LoVo (cell line): ENCODE measurements around the gene ACBD4.
A peak's percentile ranks its signal among the peaks of the same experiment; 100 is the strongest.
"Not testable (repeated sequence)": the region's sequence is repeated elsewhere in the genome, so short reads cannot be mapped to it uniquely, and the experiment has no call there.

Experiments used
- DNase-seq: peaks from one replicate; pipeline ENCODE4 v3.0.0-alpha.2; 2016; ENCODE audit warnings: low spot score

ACBD4 gene

DNA sequence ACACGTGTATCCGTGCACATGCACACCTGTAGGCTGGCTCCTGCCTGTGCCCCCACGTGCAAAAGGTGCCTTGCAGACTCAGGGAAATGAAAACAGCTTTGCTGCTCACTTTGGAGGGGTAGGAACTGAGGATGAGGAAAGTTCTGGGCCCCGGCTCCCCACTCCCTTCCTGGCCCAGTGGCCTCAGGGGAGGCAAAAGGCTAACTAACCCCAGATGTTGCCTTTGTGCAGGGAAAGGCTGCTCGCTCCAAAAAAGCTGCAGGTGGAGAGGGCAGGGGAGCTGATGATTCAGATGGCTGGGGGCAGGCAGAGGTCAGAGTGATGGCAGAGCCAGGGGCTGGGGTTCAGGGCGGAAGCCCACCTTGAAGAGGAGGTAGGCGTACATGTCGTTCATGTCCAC is 15.5 kb upstream of the ACBD4 start:
- DNase-seq, result no peak

DNA sequence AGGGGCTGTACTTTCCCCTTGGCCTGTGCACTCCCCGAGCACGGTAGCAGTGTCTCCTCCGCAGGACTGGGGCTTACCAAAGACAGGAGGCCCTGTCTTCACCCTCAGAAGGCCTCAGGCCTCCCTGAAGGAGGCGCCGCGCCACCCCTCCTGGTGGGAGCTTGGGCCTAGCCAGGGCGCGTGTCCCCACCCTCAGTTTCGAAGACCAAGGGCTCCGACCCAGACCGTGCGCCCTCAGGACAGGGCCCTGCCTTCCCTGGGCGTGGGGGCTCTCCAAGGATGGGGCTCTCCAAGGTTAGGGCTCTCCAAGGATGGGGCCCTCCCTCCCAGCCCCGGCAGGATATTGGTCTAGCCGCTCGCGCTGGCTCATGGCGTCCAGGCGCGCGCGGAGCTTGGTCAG is 14.9 kb upstream of the ACBD4 start:
- DNase-seq, result no peak

DNA sequence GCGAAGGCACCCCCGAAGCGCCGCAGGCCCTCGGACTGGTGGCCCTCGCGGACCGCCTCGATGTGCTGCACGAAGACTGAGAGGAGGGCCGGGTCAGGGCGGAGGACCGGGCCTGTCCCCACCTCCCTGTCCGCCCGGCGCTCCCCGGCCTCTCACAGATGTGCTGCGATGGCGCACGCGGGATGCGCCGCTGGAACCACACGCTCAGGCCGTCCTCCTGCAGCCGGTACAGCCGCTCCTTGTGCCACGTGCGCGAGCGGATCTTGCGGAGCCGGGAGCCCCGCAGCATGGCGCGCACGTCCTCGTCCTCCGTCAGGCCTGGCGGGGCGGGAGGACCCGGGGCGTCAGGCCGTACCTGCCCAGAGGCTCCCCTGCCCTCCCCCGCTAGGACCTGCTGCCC is 14.4 kb upstream of the ACBD4 start:
- DNase-seq, result no peak

DNA sequence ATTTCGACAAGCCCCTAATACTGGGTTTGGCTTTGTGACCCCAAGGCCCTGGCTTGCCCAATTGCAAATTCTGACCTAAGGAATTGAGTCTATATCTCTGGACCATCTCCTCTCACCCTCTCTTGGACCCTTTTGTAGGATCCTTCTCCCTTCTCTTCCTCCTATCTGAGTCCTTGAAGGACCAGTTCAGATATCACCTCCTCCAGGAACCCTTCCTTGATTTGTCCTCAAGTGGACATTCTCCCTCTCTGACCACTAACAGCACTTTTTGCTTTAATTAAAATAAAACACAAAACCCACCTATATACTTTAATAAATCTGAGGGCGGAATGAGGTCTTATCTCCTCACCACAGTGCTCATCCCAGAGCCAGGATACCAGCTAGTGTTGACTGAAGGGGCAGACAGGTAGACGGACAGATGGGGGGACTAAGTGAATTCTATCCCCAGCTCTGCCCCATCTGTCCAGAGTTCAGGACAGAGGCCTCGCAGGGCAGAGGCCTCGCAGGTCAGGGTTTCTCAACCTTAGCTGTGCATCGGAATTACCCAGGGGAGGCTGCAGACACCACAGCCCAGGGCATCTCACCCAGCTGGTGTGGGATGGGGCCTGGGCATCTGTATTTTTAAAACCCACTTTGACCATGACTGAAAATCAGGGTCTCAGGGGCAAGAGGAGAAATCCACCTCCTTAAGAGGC is 12.3 kb upstream of the ACBD4 start:
- no peak for DNase-seq

DNA sequence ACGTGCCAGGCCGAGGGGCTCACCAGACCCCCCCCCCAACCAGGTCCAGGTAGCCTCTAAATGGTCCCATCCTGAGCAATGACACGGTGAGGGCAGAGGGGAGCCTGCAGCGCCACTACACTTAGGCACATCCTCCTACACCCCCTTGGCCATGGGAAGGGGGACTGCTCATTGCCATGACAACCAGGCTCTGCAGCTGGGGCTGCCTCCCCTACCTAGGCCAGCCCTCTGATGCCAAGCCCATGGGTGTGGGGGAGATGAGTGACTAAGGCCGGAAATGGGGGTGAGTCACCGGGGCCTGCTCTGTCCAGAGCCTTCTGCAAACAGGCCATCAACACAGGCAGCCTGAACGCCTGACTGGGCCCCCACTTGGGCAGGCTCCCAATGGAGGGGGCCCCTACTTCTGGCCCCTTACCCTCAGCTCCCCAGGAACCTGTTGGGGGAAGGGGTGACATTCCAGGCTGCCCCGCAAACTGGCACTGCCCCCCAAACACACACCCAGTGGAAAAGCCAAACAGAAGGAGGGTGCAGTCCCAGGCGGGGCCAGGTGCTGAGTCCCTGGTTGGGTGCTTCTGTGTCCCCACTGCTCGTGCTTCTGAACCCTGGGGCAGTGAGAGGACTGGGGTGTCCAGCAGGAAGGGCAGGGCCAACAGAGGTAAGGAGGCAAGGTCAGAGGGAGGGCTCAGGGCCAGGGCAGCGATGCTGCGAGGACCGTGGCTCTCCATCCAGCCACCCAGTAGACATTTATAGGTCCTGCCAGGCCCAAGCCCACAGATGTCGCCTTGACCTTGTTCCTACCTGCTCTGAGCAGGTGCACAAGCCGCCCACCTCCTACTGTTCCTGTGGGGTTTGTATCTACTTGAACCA is 11.3 kb upstream of the ACBD4 start:
- peak; percentile 87 for DNase-seq

DNA sequence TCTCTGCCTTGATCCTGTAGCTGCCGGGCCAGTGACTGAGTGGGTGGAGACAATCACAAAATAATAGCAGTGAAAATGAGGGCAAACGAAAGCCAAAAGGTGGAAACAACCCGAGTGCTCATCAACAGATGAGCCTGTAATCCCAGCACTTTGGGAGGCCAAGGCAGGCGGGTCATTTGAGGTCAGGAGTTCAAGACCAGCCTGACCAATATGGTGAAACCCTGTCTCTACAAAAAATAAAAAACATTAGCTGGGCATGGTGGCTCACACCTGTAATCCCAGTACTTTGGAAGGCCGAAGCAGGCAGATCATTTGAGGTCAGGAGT is 10.7 kb upstream of the ACBD4 start:
- not testable (repeated sequence) for DNase-seq

DNA sequence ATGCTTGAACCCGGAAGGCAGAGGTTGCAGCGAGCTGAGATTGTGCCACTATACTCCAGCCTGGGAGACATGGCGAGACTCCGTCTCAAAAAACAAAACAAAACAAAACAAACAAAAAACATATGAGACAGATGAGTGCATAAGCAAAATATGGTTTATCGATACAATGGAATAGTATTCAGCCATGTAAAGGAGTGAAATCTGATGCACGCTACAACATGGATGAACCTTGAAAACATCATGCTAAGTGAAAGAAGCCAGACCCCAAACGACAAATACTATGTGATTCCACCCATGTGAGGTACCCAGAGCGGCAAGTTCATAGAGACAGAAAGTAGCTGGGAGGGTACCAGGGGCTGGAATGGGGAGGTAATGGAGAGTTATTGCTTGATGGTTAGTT is 10.0 kb upstream of the ACBD4 start:
- no peak for DNase-seq

DNA sequence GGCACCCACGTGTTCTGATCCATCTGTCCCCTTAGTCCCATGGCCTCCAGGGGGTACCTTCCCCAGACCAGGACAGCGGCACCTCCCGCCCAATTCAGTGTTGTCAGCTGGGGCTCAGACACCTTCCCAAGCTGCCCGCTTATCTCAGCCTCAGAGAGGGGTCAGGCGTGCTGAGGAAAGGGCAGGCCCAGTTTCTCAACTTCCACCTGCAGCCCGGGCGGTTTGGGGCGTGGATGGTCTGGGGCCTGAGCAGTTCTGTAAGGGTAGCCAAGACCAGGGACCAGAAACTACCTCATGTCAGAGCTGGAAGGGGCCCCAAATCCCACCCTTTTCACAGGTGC is 8.3 kb upstream of the ACBD4 start:
- no peak for DNase-seq

DNA sequence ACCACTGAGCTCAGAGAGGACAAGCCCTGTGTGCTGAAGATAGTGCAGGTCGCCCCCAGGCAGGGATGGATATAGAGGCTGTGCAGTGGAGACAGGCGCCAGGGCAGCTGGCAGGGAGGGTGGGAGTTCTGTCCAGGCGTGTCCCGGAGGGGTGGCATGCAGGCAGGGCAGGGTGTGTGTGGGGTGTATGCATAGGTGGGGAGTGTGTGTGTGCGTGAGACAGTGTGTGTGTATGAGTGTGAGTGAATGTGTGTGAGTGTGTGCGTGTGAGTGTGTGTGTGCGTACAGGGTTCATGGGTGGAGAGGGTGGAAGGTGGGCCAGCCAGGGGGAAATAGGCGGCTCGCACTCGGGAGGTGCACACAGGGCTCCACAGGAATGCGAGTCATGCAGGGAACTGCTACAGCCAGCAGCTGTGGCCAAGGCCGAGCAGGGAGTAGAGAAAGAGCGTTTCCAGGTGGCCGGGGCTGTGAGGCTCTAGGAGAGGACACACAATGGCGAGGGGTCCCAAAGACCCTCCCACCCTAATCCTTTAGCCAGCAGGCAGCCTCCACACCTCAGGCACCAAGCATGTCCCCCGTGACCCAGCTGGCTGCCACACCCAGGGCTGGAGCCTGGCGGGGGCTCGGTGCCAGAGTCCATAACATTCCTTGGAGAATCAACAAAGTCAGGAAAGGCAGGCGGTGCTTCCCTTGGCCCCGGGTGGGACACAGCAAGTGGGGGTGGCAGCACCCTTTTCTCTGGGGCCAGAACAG is 7.8 kb upstream of the ACBD4 start:
- DNase-seq, result peak; percentile 88

DNA sequence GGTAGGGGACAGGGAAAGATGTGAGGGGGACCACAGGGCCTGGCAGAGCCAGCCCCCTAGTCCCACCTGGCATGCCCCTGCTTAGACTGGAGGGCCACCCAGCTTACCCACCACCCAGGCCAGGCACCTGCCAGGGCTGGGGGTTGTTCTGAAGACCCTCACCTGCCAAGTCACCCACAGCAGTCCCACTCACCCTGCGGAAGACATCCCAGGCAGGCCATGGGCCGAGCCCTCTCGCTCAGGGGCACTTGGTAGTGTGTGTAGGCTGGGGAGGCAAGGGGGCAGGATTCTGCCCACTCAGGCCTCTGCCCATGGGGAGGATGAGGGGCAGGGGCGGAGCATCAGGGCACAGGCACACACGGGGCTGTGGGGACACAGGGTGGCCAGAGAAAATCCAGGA is 7.2 kb upstream of the ACBD4 start:
- DNase-seq, result no peak

DNA sequence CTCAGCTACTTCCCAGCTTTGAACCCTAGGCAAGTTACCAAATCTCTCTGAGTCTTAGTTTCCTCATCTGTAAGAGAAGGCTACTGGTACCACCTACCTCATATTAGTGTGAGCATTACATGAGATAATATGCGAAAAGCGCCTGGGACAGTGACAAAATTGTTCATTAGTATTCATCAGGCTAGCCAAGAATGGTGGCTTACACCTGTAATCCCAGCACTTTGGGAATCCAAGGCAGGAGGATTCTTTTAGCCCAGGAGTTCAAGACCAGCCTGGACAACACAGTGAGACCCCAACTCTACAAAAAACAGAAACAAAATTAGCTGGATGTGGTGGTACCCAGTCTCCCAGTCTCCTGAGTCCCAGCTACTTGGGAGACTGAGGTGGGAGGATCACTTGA is 6.5 kb upstream of the ACBD4 start:
- no peak for DNase-seq

DNA sequence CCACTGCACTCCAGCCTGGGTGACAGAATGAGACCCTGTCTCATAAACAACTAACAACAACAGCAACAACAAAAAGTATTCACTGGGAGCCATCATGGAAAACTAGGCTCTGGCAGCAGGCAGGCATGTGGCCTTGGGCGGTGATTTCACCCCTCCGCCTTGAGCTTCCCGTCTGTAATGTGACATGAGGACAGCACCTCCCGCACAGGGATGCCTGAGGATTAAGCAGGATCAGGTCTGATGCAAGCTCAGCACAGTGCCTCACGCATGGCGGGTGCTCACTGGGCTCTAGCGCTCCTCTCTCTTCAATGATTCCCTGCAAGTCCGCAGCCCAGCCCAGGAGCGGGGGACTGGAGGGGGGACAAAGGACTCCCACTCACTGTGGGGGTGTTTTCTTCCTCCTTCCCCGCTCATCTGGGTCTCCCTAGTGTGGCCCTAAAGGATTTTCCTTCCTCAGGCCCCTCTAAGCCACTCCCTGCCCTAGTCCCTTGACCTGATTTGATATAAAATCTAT is 6.0 kb upstream of the ACBD4 start:
- peak; percentile 54 for DNase-seq

DNA sequence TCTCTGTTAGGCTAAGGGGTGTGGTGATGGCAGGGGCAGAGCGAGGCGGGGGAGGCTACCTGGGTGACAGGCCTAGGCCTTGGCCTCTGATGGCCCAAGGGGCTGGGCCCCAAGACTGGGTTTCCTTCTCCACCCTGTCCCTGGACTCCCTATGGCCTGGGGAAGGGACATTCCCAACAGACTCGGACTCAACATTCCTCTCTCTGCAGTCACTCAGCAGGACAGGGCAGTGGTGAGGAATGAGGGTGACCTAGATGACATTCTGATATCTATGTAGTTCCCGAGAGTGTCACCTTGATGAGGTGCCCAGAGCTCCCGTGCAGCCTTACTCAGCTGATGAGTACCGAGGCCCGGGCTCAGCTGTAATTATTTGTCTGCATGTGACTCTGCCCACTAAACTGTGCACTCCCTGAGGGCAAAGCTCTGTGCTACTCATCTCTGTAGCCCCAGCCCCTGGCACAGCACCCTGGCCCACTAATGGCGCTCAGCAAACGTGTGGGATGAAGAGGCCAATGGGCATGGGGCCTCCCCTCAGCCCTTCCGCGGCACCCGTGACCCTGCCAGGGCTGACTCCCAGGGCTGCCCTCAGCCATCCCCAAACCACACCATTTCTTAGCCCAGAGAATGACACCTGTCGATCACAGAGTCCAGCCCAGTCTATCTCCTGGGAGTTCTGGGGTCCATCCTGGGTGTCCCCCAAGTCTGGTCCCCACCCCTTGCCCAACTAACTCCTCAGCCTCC is 5.4 kb upstream of the ACBD4 start:
- peak; percentile 70 for DNase-seq

DNA sequence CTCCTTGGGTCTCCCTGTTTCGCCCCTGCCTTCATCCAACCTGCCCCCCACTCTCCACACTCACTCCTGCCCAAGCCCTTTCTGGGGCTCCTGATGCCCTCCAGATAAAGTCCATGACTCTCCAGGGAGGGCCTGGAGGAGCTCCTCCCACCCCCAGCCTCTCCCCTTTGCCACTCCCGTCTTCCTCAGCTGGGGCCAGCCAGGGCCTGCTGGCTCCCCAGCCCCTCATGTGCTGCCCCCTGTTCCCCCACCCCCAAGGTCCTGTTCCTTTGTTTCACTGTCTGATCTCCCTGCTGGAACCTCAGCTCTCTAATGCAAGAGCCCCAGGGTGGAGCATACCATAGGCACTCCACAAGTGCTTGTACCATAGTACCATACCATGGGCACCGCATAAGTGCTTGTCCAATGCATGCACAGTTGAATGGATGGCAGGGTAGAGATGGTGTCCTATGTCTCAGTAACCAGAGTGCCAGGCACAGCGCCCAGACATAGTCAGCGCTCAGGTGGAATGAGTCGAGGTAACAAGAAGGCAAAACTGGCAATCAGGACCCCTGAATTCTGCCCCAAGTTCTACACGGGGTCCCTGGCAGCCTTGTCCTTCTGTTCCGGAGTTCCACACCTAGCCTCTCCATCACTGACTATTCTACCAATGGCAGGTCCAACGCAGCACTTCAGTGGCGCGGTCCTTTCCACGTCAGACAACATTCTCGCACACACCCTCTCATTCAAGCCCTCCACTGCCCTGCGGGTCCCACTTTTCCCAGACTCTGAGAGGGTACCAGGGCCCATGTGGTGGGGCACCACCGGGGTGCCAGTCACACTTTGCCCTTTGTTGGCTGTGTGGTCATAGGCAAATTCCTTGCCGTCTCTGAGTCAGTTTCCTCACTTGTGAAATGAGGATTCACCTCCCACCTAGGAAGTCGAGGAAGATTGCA is 4.5 kb upstream of the ACBD4 start:
- no peak for DNase-seq

DNA sequence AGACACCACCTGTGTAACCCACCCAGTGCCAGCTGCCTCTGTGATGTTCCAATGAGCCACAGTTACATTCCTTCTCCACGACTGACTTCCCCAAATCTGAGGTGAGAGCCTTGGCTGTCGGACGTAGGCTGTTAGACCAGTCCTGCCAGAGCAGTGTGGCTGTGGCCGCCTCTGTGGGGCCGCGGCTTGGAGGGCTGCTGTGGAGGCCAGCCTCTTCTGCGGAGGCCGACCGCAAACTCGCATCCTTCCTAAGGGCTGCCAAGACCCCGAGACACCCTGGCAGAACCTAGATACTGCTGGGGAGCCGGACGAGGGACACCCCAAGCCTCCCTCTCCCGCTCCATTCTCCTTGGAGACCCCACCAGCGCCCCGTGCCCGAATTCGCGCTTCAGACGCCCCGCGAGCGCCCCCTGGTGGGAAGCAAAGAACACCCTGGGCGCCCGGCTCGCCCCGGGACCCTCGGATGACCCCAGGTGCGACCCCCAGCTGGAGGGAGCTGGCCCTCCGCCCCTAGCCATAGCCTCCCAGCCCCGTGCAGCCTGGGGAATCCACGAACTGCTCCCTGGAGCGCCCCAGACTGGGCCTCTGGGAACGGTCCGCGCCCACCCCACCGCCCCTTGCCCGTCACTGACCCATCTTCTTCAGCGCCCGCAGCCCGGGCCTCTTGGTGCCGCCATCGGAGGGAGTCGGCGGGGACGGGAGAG is 3.7 kb upstream of the ACBD4 start:
- no peak for DNase-seq

DNA sequence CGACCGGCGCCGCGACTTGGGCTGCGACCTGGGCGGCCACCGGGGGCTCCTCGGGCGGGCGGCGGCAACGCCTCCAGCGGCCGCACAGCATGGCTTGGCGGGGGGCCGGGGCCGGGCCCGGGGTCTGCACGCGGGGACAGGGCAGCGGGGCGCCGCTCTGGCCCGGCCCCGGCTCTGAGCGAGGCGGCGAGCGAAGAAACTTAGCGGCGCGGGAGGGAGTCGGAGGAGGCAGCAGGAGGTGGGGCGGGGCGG is 3.2 kb upstream of the ACBD4 start, which contains the start of gene PLCD3:
Gene PLCD3, minus strand, starts transcription at position 196 of the 252 bp plus-strand sequence. Its CDS starts 105 bp downstream, at position 91.
- DNase-seq, result no peak

DNA sequence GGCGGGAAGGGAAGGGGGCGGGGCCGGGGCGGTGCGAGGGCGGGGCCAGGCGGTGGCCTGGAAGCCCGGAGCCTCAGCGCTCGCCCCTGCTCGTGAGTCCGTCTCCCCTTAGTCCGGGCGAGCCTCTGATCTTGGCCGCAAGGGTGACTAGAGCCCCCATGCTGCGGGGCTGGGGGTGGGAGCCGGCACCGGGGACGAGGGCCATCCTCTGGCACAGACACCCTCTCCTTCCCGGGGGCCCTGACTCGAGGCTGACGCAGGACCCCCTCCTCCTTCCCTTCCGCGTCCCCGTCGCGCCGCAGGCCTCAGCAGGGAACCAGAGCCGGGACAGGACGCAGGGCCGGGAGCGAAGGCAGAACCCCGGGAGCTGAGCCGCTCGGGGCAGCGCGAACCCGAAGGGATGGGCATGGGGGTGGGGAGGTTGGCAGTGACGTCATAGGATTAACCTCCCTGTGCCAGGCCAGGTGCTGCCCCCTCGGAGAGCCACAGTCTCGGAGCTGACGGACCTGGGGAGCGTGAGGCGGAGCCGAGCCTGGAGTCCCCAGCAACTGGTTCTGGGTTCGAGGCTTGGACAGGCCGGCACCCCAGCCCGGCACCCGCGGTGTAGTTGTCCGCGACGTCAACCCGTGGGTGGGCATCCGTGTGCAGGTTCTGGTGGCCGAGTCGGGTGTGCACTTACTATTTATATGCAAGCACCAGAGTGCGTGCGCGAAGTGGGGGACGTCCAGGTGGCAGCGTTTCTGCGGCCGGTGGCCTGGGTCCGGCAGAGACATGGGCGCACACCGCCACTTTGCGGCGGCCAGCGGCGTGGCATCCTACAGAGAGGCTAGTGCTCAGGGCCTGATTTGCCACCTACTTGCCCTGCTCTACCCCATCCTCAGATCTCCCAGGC is 2.7 kb upstream of the ACBD4 start:
- DNase-seq, result peak; percentile 86

DNA sequence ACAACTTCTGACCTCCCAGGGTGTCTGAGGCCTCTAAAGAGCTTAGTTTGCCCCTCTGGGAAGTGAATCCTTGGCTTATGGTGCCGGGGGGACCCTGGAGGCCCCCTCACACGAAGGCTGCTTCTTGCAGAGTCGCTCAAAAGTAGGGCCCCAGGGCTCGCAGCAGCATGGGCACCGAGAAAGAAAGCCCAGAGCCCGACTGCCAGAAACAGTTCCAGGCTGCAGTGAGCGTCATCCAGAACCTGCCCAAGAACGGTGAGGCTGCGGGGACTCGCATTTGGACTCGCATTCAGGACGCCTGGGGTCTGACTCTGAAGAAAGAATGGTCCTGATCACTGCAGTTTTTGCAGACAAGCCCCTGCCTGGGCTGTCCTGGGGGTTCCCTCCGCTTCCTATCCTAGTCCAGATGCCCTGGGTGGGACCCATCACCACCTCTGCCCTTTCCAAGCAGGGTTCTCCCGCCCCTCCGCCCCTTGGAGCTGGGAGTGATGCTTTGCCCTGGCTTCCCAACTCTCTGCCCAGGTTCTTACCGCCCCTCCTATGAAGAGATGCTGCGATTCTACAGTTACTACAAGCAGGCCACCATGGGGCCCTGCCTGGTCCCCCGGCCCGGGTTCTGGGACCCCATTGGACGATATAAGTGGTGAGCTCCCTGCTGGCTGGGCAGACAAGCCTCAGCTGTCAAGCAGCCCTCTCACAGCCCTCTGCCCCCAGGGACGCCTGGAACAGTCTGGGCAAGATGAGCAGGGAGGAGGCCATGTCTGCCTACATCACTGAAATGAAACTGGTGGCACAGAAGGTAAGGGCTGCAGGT is 698 bp downstream of the ACBD4 start:
- DNase-seq, result no peak
